GM12878 (cell line): Measurements from ENCODE around the gene C11orf16. TPM values are rescaled to one million over a fixed set of nuclear protein-coding genes. Genes with fewer than 3 reads are reported as not detected.

Experiments used
- ATAC-seq: fragments of 200-7000 bp; cut with Tn5 transposase; 3 replicates; pipeline ENCODE4 v1.9.1; 2020; ENCODE audit warnings: mild to moderate bottlenecking, moderate library complexity
- BruUV-seq: library from RNA; stranded (reverse); fragments of 400-500 nt; replicated peaks from 2 replicates; lab custom pipeline; 2021; lab: Mats Ljungman, UMichigan
- CTCF ChIA-PET: fragments of 300-600 bp; sonication (Branson Sonifier 250); formaldehyde crosslinking; extraction: SDS; loops from one replicate; lab custom pipeline; 2021; ENCODE audit warnings: inconsistent platforms; lab: Yijun Ruan, JAX
- POLR2A ChIA-PET: fragments of 350-600 bp; formaldehyde crosslinking; extraction: SDS; loops from one replicate; lab custom pipeline; 2021; ENCODE audit warnings: inconsistent platforms; lab: Charles Lee
- RAD21 ChIA-PET: fragments of 300-600 bp; sonication (Branson Sonifier 250); formaldehyde crosslinking; loops from one replicate; lab custom pipeline; 2023; ENCODE audit warnings: antibody characterized with exemption; ENCODE audit not compliant: unreplicated experiment; lab: Charles Lee
- SMC1A ChIA-PET: fragments of 300-600 bp; sonication (Branson Sonifier 250); formaldehyde crosslinking; loops from one replicate; lab custom pipeline; 2023; ENCODE audit not compliant: unreplicated experiment, uncharacterized antibody; lab: Charles Lee
- DNase-seq: peaks from one replicate; pipeline ENCODE4 v3.0.0-alpha.2; 2011; ENCODE audit warnings: low read depth, low spot score
- FAIRE-seq: peaks from 3 replicates; lab custom pipeline; 2011; peaks lifted over from hg19 to GRCh38; lab: Jason Lieb, UNC
- H2AFZ ChIP-seq: 2 replicates; pipeline ENCODE4 v1.6.0; 2011; ENCODE audit warnings: low read depth, low read length, control low read depth; ENCODE audit not compliant: control insufficient read depth
- H3K27ac ChIP-seq: 2 replicates; pipeline ENCODE4 v1.5.1; 2011; ENCODE audit warnings: control low read depth; ENCODE audit not compliant: control insufficient read depth, insufficient read depth
- H3K27me3 ChIP-seq, 2 experiments: replicated peaks in 1 of 2; 2 replicates each; pipeline versions ENCODE4 v1.6.0 to v1.6.1; 2011; ENCODE audit warnings: low read length in 1 of 2; ENCODE audit not compliant: control insufficient read depth in 2 of 2, insufficient read depth in 2 of 2
- H3K36me3 ChIP-seq, 2 experiments: 2 replicates each; pipeline ENCODE4 v1.5.1; 2011; ENCODE audit warnings: low read length in 1 of 2; ENCODE audit not compliant: control insufficient read depth in 2 of 2, insufficient read depth in 2 of 2
- H3K4me1 ChIP-seq: 2 replicates; pipeline ENCODE4 v1.6.1; 2011; ENCODE audit warnings: mild to moderate bottlenecking, low read length, moderate library complexity, mixed read lengths; ENCODE audit not compliant: control insufficient read depth, insufficient read depth
- H3K4me2 ChIP-seq: 2 replicates; pipeline ENCODE4 v1.6.0; 2011; ENCODE audit warnings: control low read depth; ENCODE audit not compliant: control insufficient read depth, insufficient read depth
- H3K4me3 ChIP-seq: fragments of 200-600 bp; sonication (generic); 2 replicates; pipeline ENCODE4 v1.5.1; 2016
- H3K79me2 ChIP-seq: 2 replicates; pipeline ENCODE4 v1.6.0; 2011; ENCODE audit warnings: low read length; ENCODE audit not compliant: control insufficient read depth, insufficient read depth
- H3K9ac ChIP-seq: 2 replicates; pipeline ENCODE4 v1.8.0; 2011; ENCODE audit warnings: low read length, control low read depth, mixed read lengths; ENCODE audit not compliant: control insufficient read depth, insufficient read depth
- H3K9me3 ChIP-seq: replicated peaks from 3 replicates; pipeline ENCODE4 v1.5.1; 2011; ENCODE audit warnings: mild to moderate bottlenecking, low read length; ENCODE audit not compliant: control insufficient read depth, insufficient read depth
- H4K20me1 ChIP-seq: 2 replicates; pipeline ENCODE4 v1.6.0; 2011; ENCODE audit not compliant: control insufficient read depth, insufficient read depth
- ATF7 ChIP-seq: fragments of 450-650 bp; IDR thresholded peaks from 2 replicates; pipeline ENCODE4 v1.6.1; 2016; ENCODE audit warnings: low read depth, mild to moderate bottlenecking
- LARP7 ChIP-seq: fragments of 450-650 bp; IDR thresholded peaks from 2 replicates; pipeline ENCODE4 v1.6.1; 2017; ENCODE audit warnings: mild to moderate bottlenecking
- NR2F1 ChIP-seq: fragments of 450-650 bp; conservative IDR thresholded peaks from 2 replicates; pipeline ENCODE4 v1.6.1; 2017; ENCODE audit warnings: mild to moderate bottlenecking
- REST ChIP-seq: IDR thresholded peaks from 2 replicates; pipeline ENCODE4 v1.6.1; 2012; ENCODE audit warnings: mild to moderate bottlenecking, low read depth, low read length
- SMAD5 ChIP-seq: IDR thresholded peaks from 2 replicates; pipeline ENCODE4 v1.6.1; 2016; ENCODE audit warnings: antibody characterized with exemption, low read depth
- SP1 ChIP-seq: IDR thresholded peaks from one replicate; pipeline ENCODE4 v1.6.1; 2011; ENCODE audit warnings: low read depth, low read length
- TARDBP ChIP-seq: IDR thresholded peaks from 2 replicates; pipeline ENCODE4 v1.6.1; 2016; ENCODE audit warnings: borderline replicate concordance
- TBL1XR1 ChIP-seq: IDR thresholded peaks from 2 replicates; pipeline ENCODE4 v1.6.1; 2012; ENCODE audit warnings: low read depth, low read length, improper control_type of control experiment
- ZNF274 ChIP-seq: IDR thresholded peaks from one replicate; pipeline ENCODE4 v1.8.0; 2011; ENCODE audit not compliant: insufficient read length, insufficient read depth
- WGBS: methylation state at CpG from one replicate; pipeline ENCODE4 v1.1.6; 2016; ENCODE audit warnings: low lambda C conversion rate; ENCODE audit not compliant: insufficient replicate concordance, insufficient coverage; ENCODE audit errors: missing lambda C conversion rate; 5-methylcytosine and 5-hydroxymethylcytosine counted together
- in situ Hi-C: fragments of 300-500 bp; cut with MboI; formaldehyde crosslinking; loops from 9 replicates; pipeline ENCODE4 v1.14.3; 2018; ENCODE audit warnings: mixed read lengths
- intact Hi-C: fragments of 100-400 bp; cut with micrococcal nuclease; formaldehyde crosslinking; loops from one replicate; pipeline ENCODE4 v1.14.2; 2022; ENCODE audit not compliant: unreplicated experiment
- polyA plus RNA-seq, 11 experiments: library from polyadenylated mRNA; depleted of rRNA in 4 of 11; unstranded in 6 of 11; stranded (reverse) in 5 of 11; fragments of >200 nt; fragmentation: Nextera tagmentation in 4 of 11; fragmentation: Illumina TruSeq in 1 of 11; extraction: Ambion mirVana in 4 of 11; extraction: Trizol in 1 of 11; gene quantifications; 1 replicate in 1 of 11; 2 replicates in 10 of 11; pipeline versions ENCODE4 v1.2.1 to v1.2.3, GENCODE V29; 2011 to 2016; ENCODE audit warnings: inconsistent platforms in 2 of 11, missing spikeins in 2 of 11, low read depth in 1 of 11
- total RNA-seq, 4 experiments: library from RNA; depleted of rRNA in 3 of 4; stranded (reverse); fragments of >200 nt in 3 of 4; fragmentation: Illumina TruSeq in 1 of 4; extraction: Trizol in 1 of 4; gene quantifications; 2 replicates each; pipeline versions ENCODE4 v1.2.1 to v1.2.3, GENCODE V29; 2013 to 2021
- TF ChIP-seq, protein P1 (sequence below): IDR thresholded peaks from 2 replicates; pipeline ENCODE4 v1.6.1; 2011; ENCODE audit warnings: low read depth, low read length, improper control_type of control experiment, borderline replicate concordance
- TF ChIP-seq, protein P2 (sequence below): fragments of 150-350 bp; IDR thresholded peaks from 2 replicates; pipeline ENCODE4 v1.6.1; 2014; ENCODE audit warnings: mild to moderate bottlenecking, low read depth, low read length
- TF ChIP-seq, protein P3 (sequence below): IDR thresholded peaks from 2 replicates; pipeline ENCODE4 v1.6.1; 2011; ENCODE audit warnings: low read depth, mild to moderate bottlenecking, low read length, moderate library complexity, borderline replicate concordance; ENCODE audit errors: extremely low read depth

C11orf16 gene
- total and polyA plus RNA-seq, 10 of the 15 experiments (the other 5 are each of a cell fraction or from before 2014, with no cell fraction given) = 0.05 to 0.39 (median 0.32) TPM; not detected in 7

DNA sequence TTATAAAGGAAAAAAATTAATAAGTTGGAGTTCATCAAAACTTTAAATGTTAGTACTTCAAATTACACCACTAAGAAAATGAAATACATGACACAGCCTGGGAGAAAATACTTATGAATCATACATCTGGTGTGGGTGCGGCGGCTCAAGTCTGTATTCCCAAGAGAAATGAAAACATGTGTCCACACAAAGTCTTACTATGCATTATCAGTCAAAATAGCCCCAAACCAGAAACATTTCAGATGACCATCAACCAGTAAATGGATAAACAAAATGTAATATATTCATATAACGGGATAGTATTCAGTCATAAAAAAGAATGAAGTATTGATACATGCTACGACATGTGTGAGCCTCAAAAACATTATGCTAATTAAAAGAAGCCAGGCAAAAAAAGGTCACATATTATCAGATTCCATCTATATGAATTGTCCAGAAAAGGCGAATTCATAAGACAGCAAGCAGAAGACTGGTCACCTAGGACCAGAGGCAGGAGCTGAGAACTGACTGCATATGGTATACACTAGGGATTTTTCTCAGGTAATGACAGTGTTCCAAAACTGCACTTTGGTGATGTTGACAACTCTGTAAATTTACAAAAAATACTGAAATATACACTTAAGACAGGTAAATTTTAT is 27.1 kb downstream of the C11orf16 start:
- POLR2A ChIA-PET = interaction anchor here (0.7 kb wide), 1 partner anchor 21 kb away, joined by 7 read pairs; no protein-coding TSS in a partner anchor
- ATAC-seq (no peak), DNase-seq (no peak), FAIRE-seq (no peak)
- in situ Hi-C loops (no loop called here), intact Hi-C loops (no loop called here)
- SMC1A ChIA-PET = no interaction called here
- Histone ChIP-seq H3K4me1 (no peaks in the 10 kb centered on the region), H3K36me3 (no peaks in the 10 kb centered on the region), H3K9me3 (no peaks in the 10 kb centered on the region), H3K27me3 (no peaks in the 10 kb centered on the region; a peak in 1 of 4 replicates), H3K79me2 (no peaks in the 10 kb centered on the region), H3K9ac (no peak overlapping the region), H2AFZ (no peak overlapping the region), H3K4me2 (no peak overlapping the region), H3K4me3 (no peak overlapping the region), H3K27ac (no peak overlapping the region), H4K20me1 (no peaks in the 10 kb centered on the region)
- RAD21 ChIA-PET = no interaction called here
- no TSS peak for BruUV-seq
- 68% methylated on average over 5 of the region's 5 CpGs for WGBS
- CTCF ChIA-PET = interaction anchor here (1.0 kb wide), 1 partner anchor 232 kb away, joined by 3 read pairs; no protein-coding TSS in a partner anchor
- TF ChIP-seq, protein P1, sequence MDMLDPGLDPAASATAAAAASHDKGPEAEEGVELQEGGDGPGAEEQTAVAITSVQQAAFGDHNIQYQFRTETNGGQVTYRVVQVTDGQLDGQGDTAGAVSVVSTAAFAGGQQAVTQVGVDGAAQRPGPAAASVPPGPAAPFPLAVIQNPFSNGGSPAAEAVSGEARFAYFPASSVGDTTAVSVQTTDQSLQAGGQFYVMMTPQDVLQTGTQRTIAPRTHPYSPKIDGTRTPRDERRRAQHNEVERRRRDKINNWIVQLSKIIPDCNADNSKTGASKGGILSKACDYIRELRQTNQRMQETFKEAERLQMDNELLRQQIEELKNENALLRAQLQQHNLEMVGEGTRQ = no peak
- TF ChIP-seq NR2F1 (no peak), SMAD5 (no peak), ATF7 (no peak), ZNF274 (no peak), REST (no peak), TBL1XR1 (no peak), SP1 (no peak), TARDBP (no peak), LARP7 (no peak)
- TF ChIP-seq, protein P2, sequence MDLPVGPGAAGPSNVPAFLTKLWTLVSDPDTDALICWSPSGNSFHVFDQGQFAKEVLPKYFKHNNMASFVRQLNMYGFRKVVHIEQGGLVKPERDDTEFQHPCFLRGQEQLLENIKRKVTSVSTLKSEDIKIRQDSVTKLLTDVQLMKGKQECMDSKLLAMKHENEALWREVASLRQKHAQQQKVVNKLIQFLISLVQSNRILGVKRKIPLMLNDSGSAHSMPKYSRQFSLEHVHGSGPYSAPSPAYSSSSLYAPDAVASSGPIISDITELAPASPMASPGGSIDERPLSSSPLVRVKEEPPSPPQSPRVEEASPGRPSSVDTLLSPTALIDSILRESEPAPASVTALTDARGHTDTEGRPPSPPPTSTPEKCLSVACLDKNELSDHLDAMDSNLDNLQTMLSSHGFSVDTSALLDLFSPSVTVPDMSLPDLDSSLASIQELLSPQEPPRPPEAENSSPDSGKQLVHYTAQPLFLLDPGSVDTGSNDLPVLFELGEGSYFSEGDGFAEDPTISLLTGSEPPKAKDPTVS = no peak
- TF ChIP-seq, protein P3, sequence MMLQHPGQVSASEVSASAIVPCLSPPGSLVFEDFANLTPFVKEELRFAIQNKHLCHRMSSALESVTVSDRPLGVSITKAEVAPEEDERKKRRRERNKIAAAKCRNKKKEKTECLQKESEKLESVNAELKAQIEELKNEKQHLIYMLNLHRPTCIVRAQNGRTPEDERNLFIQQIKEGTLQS = no peak
